Neural cell (in vitro differentiated cells): ENCODE measurements around the gene FH. TPM values are rescaled to one million over a fixed set of nuclear protein-coding genes. Genes with fewer than 3 reads are reported as not detected.

Source experiments
- H2AFZ ChIP-seq: fragments of 200-600, 300-800 bp; sonication (generic), shearing (Covaris generic); 2 replicates; pipeline ENCODE4 v1.6.0; 2014; ENCODE audit warnings: low read depth, mild to moderate bottlenecking, antibody characterized with exemption, low read length, moderate library complexity
- H3F3A ChIP-seq: fragments of 200-600 bp; shearing (Covaris generic); 2 replicates; pipeline ENCODE4 v1.6.1; 2016; ENCODE audit warnings: mild to moderate bottlenecking, moderate library complexity, mixed read lengths, antibody characterized with exemption, low read length; ENCODE audit not compliant: insufficient read depth, poor library complexity, severe bottlenecking
- H3K27ac ChIP-seq: fragments of 200-600, 300-800 bp; sonication (generic), shearing (Covaris generic); 2 replicates; pipeline ENCODE4 v1.5.1; 2014; ENCODE audit warnings: mild to moderate bottlenecking, low read length, moderate library complexity
- H3K27me3 ChIP-seq: fragments of 300-800, 200-600 bp; sonication (generic), shearing (Covaris generic); 2 replicates; pipeline ENCODE4 v1.6.0; 2014; ENCODE audit warnings: mild to moderate bottlenecking, low read depth, low read length, moderate library complexity; ENCODE audit not compliant: insufficient read depth
- H3K36me3 ChIP-seq: fragments of 300-800, 200-600 bp; sonication (generic), shearing (Covaris generic); 2 replicates; pipeline ENCODE4 v1.5.1; 2014; ENCODE audit warnings: mild to moderate bottlenecking, antibody characterized with exemption, low read length, moderate library complexity; ENCODE audit not compliant: insufficient read depth
- H3K4me2 ChIP-seq: fragments of 300-800, 200-600 bp; sonication (generic), shearing (Covaris generic); 2 replicates; pipeline ENCODE4 v1.6.0; 2014; ENCODE audit warnings: mild to moderate bottlenecking, low read length
- H3K4me3 ChIP-seq: fragments of 300-800, 200-600 bp; sonication (generic), shearing (Covaris generic); 2 replicates; pipeline ENCODE4 v1.5.1; 2014; ENCODE audit warnings: mild to moderate bottlenecking, low read length, moderate library complexity
- H3K79me2 ChIP-seq: fragments of 200-600 bp; shearing (Covaris generic); replicated peaks from 2 replicates; pipeline ENCODE4 v1.6.0; 2014; ENCODE audit warnings: mild to moderate bottlenecking, low read length, moderate library complexity; ENCODE audit not compliant: insufficient read depth
- H3K9ac ChIP-seq: fragments of 300-800, 200-600 bp; sonication (generic), shearing (Covaris generic); 2 replicates; pipeline ENCODE4 v1.6.1; 2016; ENCODE audit warnings: mild to moderate bottlenecking, low read length, mixed read lengths
- H3K9me2 ChIP-seq: fragments of 200-600 bp; shearing (Covaris generic); 2 replicates; pipeline ENCODE4 v1.6.1; 2016; ENCODE audit warnings: mild to moderate bottlenecking, low read length, mixed read lengths; ENCODE audit not compliant: insufficient read depth
- H3K9me3 ChIP-seq: fragments of 200-600, 300-800 bp; sonication (generic), shearing (Covaris generic); 2 replicates; pipeline ENCODE4 v1.6.1; 2016; ENCODE audit warnings: mild to moderate bottlenecking, mixed run types, low read length, moderate library complexity, mixed read lengths
- H4K20me1 ChIP-seq: fragments of 200-600 bp; shearing (Covaris generic); 2 replicates; pipeline ENCODE4 v1.6.1; 2016; ENCODE audit warnings: mild to moderate bottlenecking, mixed run types; ENCODE audit not compliant: insufficient read depth
- CTCF ChIP-seq: fragments of 450-650 bp; IDR thresholded peaks from 2 replicates; pipeline ENCODE4 v1.5.1; 2014; ENCODE audit warnings: antibody characterized with exemption, mild to moderate bottlenecking, moderate library complexity; ENCODE audit not compliant: poor library complexity, severe bottlenecking
- EP300 ChIP-seq: fragments of 450-650 bp; conservative IDR thresholded peaks from 2 replicates; pipeline ENCODE4 v1.6.1; 2014; ENCODE audit warnings: antibody characterized with exemption, mild to moderate bottlenecking, moderate library complexity; ENCODE audit not compliant: poor library complexity, severe bottlenecking
- EZH2 ChIP-seq: fragments of 200-600, 300-800 bp; shearing (Covaris generic), sonication (generic); IDR thresholded peaks from 2 replicates; pipeline ENCODE4 v1.6.1; 2014; ENCODE audit warnings: antibody characterized with exemption, low read length, borderline replicate concordance, mild to moderate bottlenecking; ENCODE audit not compliant: insufficient read depth, poor library complexity, severe bottlenecking
- MXI1 ChIP-seq: fragments of 450-650 bp; conservative IDR thresholded peaks from 2 replicates; pipeline ENCODE4 v1.6.1; 2014; ENCODE audit warnings: antibody characterized with exemption, mild to moderate bottlenecking; ENCODE audit not compliant: poor library complexity, severe bottlenecking
- POLR2AphosphoS5 ChIP-seq: IDR thresholded peaks from 2 replicates; pipeline ENCODE4 v1.6.1; 2012
- RAD21 ChIP-seq: fragments of 450-650 bp; conservative IDR thresholded peaks from 2 replicates; pipeline ENCODE4 v1.6.1; 2014; ENCODE audit warnings: antibody characterized with exemption, mild to moderate bottlenecking, moderate library complexity
- SMC3 ChIP-seq: fragments of 450-650 bp; conservative IDR thresholded peaks from 2 replicates; pipeline ENCODE4 v1.6.1; 2014; ENCODE audit warnings: antibody characterized with exemption, mild to moderate bottlenecking, moderate library complexity; ENCODE audit not compliant: poor library complexity
- TAF1 ChIP-seq: IDR thresholded peaks from 2 replicates; pipeline ENCODE4 v1.6.1; 2012; ENCODE audit warnings: low read depth
- polyA plus RNA-seq: library from polyadenylated mRNA; depleted of rRNA; stranded (reverse); fragments of >200 nt; gene quantifications from 2 replicates; pipeline ENCODE4 v1.2.3, GENCODE V29; 2014
- TF ChIP-seq, protein P1 (sequence below): IDR thresholded peaks from 2 replicates; pipeline ENCODE4 v1.6.1; 2012; ENCODE audit warnings: borderline replicate concordance

Gene FH
- polyA plus RNA-seq, 1 donor from 2014 or later, result 114 TPM

GRCh38 chr1:241470908-241471590, 48.5 kb downstream of the FH start:
- no peak overlapping the region for H3K27ac ChIP-seq
- no peaks in the 10 kb centered on the region for H3K9me2 ChIP-seq
- no peaks in the 10 kb centered on the region for H3F3A ChIP-seq
- no peak overlapping the region for H2AFZ ChIP-seq
- TF ChIP-seq POLR2AphosphoS5 (no peak), EP300 (no peak), RAD21 (no peak), TAF1 (no peak), MXI1 (no peak), EZH2 (no peak), SMC3 (no peak), CTCF (no peak)
- TF ChIP-seq, protein P1, sequence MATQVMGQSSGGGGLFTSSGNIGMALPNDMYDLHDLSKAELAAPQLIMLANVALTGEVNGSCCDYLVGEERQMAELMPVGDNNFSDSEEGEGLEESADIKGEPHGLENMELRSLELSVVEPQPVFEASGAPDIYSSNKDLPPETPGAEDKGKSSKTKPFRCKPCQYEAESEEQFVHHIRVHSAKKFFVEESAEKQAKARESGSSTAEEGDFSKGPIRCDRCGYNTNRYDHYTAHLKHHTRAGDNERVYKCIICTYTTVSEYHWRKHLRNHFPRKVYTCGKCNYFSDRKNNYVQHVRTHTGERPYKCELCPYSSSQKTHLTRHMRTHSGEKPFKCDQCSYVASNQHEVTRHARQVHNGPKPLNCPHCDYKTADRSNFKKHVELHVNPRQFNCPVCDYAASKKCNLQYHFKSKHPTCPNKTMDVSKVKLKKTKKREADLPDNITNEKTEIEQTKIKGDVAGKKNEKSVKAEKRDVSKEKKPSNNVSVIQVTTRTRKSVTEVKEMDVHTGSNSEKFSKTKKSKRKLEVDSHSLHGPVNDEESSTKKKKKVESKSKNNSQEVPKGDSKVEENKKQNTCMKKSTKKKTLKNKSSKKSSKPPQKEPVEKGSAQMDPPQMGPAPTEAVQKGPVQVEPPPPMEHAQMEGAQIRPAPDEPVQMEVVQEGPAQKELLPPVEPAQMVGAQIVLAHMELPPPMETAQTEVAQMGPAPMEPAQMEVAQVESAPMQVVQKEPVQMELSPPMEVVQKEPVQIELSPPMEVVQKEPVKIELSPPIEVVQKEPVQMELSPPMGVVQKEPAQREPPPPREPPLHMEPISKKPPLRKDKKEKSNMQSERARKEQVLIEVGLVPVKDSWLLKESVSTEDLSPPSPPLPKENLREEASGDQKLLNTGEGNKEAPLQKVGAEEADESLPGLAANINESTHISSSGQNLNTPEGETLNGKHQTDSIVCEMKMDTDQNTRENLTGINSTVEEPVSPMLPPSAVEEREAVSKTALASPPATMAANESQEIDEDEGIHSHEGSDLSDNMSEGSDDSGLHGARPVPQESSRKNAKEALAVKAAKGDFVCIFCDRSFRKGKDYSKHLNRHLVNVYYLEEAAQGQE, result no peak
- H3K79me2 ChIP-seq, result no peaks in the 10 kb centered on the region
- H3K36me3 ChIP-seq, result no peaks in the 10 kb centered on the region
- H3K4me3 ChIP-seq, result no peak overlapping the region
- no peaks in the 10 kb centered on the region for H3K9me3 ChIP-seq
- no peak overlapping the region for H3K9ac ChIP-seq
- H3K4me2 ChIP-seq, result no peak overlapping the region
- no peaks in the 10 kb centered on the region for H3K27me3 ChIP-seq
- H4K20me1 ChIP-seq, result no peaks in the 10 kb centered on the region

GRCh38 chr1:241470361-241470760, 49.2 kb downstream of the FH start:
- Histone ChIP-seq H2AFZ (no peak overlapping the region), H3K27me3 (no peaks in the 10 kb centered on the region), H3K79me2 (no peaks in the 10 kb centered on the region), H3K9me3 (no peaks in the 10 kb centered on the region), H3K9me2 (no peaks in the 10 kb centered on the region), H3K9ac (no peak overlapping the region), H3K36me3 (no peaks in the 10 kb centered on the region), H3K4me3 (no peak overlapping the region), H3K27ac (no peak overlapping the region), H3F3A (no peaks in the 10 kb centered on the region), H3K4me2 (no peak overlapping the region), H4K20me1 (no peaks in the 10 kb centered on the region)
- TF ChIP-seq MXI1, result no peak
- no peak for TF ChIP-seq TAF1
- TF ChIP-seq, protein P1, result no peak
- TF ChIP-seq EP300, result no peak
- TF ChIP-seq SMC3, result no peak
- no peak for TF ChIP-seq EZH2
- no peak for TF ChIP-seq CTCF
- no peak for TF ChIP-seq RAD21
- no peak for TF ChIP-seq POLR2AphosphoS5
